HUDEP-2 (cell line): ENCODE measurements around the gene ITGA5.
"Not testable (repeated sequence)": the region's sequence is repeated elsewhere in the genome, so short reads cannot be mapped to it uniquely, and the experiment has no call there.

Experiments used
- DNase-seq, 76 experiments: peaks; one replicate each; lab custom pipeline; 2025; ENCODE audit not compliant: unreplicated experiment in 76 of 76; lab: John Stamatoyannopoulos, UW

ITGA5 gene

GRCh38 chr12:54357506-54358190 lies 61.4 kb downstream of the ITGA5 start:
- DNase-seq, result no peak

- no peak for DNase-seq
These were observed 62.1 kb downstream of the ITGA5 start for GRCh38 chr12:54356951-54357356.

- no peak for DNase-seq
These were observed 62.8 kb downstream of the ITGA5 start for GRCh38 chr12:54356228-54356627.

GRCh38 chr12:54355104-54355815 lies 63.8 kb downstream of the ITGA5 start:
- no peak for DNase-seq

GRCh38 chr12:54354271-54354670 lies 64.8 kb downstream of the ITGA5 start:
- not testable (repeated sequence) for DNase-seq

- DNase-seq, result peak in 2 of 76 experiments; percentile 8 to 14
These were observed 65.9 kb downstream of the ITGA5 start for GRCh38 chr12:54352891-54353874.

GRCh38 chr12:54352022-54352531 lies 67.0 kb downstream of the ITGA5 start:
- DNase-seq, result no peak

- DNase-seq, result no peak
These were observed 67.7 kb downstream of the ITGA5 start for GRCh38 chr12:54351341-54351740.

GRCh38 chr12:54350743-54351142 lies 68.3 kb downstream of the ITGA5 start:
- DNase-seq, result no peak

- no peak for DNase-seq
These were observed 69.4 kb downstream of the ITGA5 start for GRCh38 chr12:54349679-54350078.

GRCh38 chr12:54349036-54349435 lies 70.0 kb downstream of the ITGA5 start:
- DNase-seq, result no peak
